Measurements from ENCODE around the gene RICTOR.

Gene RICTOR

DNA sequence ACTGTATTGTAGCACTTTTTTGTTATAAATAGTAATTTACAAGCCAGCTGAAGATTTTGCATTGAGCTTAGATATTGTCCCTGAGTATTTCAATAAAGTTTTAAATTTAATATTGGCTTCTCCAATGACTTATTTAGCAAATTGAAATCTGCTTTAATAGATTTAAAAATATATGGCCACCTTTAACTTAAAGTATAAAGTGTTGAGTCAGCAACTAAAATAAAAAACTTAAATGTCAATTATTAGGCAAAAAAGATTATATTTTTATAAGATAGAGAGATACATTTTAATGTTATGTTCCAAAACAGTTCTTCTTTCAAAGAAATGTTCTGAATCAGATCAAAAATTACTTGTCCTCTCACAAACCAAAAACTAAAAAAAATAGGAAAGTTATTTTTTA lies 167.7 kb downstream of the RICTOR start:
- Histone ChIP-seq H3K27me3 (ENCODE audit: low read depth, low read length) (no peaks in the 10 kb centered on the region), H3K4me1 (ENCODE audit: control insufficient read depth in 1 of 2, insufficient read depth in 2 of 2, low read length in 2 of 2) (no peaks in the 10 kb centered on the region), H3K27ac (ENCODE audit: low read length) (no peak overlapping the region), H3K9me3 (ENCODE audit: control insufficient read depth in 1 of 2, low read length in 2 of 2) (no peaks in the 10 kb centered on the region), H3K4me3 (ENCODE audit: low read depth in 1 of 2, low read length in 2 of 2) (no peak overlapping the region), H3K36me3 (ENCODE audit: control insufficient read depth in 1 of 2, insufficient read depth in 2 of 2, low read length in 2 of 2) (peaks cover 25 to 57% of the 10 kb centered on the region in 2 donors)

DNA sequence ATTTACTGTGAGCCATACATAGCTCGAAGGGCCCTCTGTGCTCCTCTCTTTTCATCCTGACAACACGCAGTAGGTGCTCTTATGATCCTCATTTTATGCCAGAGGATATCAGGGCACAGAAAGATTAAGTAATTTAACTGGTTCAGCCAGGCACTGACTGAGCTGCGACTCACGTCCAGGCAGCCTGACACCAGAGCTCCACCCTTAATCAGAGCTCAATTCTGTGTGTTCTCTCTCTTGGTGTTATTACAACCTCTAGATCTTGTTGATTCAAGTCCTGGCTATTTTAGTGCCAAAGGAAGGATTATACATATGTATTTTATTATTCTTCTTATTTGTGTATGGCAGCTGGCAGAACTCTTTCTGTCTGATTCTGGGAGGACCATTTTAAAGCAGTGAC lies 168.7 kb downstream of the RICTOR start:
- Histone ChIP-seq H3K4me1 (ENCODE audit: control insufficient read depth in 1 of 2, insufficient read depth in 2 of 2, low read length in 2 of 2) (no peaks in the 10 kb centered on the region), H3K27me3 (ENCODE audit: low read depth, low read length) (no peaks in the 10 kb centered on the region), H3K36me3 (ENCODE audit: control insufficient read depth in 1 of 2, insufficient read depth in 2 of 2, low read length in 2 of 2) (peaks cover 25 to 62% of the 10 kb centered on the region in 2 donors), H3K27ac (ENCODE audit: low read length) (no peak overlapping the region), H3K4me3 (ENCODE audit: low read depth in 1 of 2, low read length in 2 of 2) (no peak overlapping the region), H3K9me3 (ENCODE audit: control insufficient read depth in 1 of 2, low read length in 2 of 2) (no peaks in the 10 kb centered on the region)

DNA sequence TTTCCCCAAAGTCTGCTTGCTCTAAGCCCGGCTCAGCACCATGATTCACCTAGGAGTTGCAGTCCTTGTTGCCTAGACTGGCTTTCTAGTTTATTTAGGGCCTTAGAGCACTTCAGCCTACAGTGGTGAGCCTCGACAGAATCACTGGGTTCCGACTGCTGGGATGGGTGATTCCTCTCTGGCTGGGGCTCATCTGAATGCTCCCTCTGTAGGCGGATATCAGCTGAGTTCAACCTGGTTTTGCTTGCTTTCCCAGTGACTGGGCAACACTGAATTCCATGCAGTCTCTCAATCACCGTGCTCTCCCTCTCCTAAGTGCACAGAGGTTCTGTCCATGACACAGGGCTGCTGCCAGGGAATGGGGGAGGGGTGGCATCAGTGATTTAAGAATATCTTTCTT lies 174.3 kb downstream of the RICTOR start:
- Histone ChIP-seq H3K27me3 (ENCODE audit: low read depth, low read length) (no peaks in the 10 kb centered on the region), H3K36me3 (ENCODE audit: control insufficient read depth in 1 of 2, insufficient read depth in 2 of 2, low read length in 2 of 2) (peaks cover 17 to 37% of the 10 kb centered on the region in 2 donors), H3K4me1 (ENCODE audit: control insufficient read depth in 1 of 2, insufficient read depth in 2 of 2, low read length in 2 of 2) (no peaks in the 10 kb centered on the region), H3K27ac (ENCODE audit: low read length) (no peak overlapping the region), H3K4me3 (ENCODE audit: low read depth in 1 of 2, low read length in 2 of 2) (no peak overlapping the region), H3K9me3 (ENCODE audit: control insufficient read depth in 1 of 2, low read length in 2 of 2) (peaks cover 0 to 11% of the 10 kb centered on the region in 2 donors)

DNA sequence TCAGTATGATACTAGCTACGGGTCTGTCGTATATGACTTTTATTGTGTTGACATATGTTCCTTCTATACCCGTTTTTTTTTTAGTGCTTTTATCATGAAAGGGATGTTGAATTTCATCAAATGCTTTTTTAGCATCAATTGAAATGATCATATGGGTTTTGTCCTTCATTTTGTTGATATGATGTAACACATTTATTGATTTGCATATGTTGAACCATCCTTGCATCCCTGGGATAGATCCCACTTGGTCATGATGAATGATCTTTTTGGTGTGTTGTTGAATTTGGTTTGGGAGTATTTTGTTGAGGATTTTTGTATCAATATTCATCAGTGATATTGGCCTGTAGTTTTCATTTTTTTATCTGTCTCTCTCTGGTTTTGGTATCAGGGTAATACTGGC lies 177.4 kb downstream of the RICTOR start:
- Histone ChIP-seq H3K4me1 (ENCODE audit: control insufficient read depth in 1 of 2, insufficient read depth in 2 of 2, low read length in 2 of 2) (no peaks in the 10 kb centered on the region), H3K4me3 (ENCODE audit: low read depth in 1 of 2, low read length in 2 of 2) (no peak overlapping the region), H3K36me3 (ENCODE audit: control insufficient read depth in 1 of 2, insufficient read depth in 2 of 2, low read length in 2 of 2) (peaks cover 0 to 11% of the 10 kb centered on the region in 2 donors), H3K9me3 (ENCODE audit: control insufficient read depth in 1 of 2, low read length in 2 of 2) (peaks cover 0 to 11% of the 10 kb centered on the region in 2 donors), H3K27me3 (ENCODE audit: low read depth, low read length) (no peaks in the 10 kb centered on the region), H3K27ac (ENCODE audit: low read length) (no peak overlapping the region)

DNA sequence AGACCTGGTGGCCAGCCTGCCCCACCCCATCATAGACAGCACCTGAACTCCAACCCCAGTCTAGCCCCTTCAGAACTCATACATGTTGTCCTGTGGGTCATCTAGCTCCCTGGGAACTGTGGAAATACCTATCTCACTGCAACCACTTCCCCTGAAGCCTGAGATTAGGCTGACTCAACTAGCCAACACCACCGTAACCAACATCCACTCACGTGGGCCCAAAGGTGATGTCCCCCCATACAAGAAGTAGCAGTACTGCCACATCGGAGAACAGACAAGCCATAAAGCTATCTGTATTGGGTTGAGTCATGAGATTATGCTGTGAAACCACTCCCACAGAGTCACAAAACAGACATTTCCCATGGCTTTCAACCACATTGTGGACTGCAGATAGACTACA lies 181.8 kb downstream of the RICTOR start:
- H3K27me3 ChIP-seq (ENCODE audit: low read depth, low read length) = no peaks in the 10 kb centered on the region
- no peak overlapping the region for H3K27ac ChIP-seq (ENCODE audit: low read length)
- peaks cover 0 to 11% of the 10 kb centered on the region in 2 donors for H3K9me3 ChIP-seq (ENCODE audit: control insufficient read depth in 1 of 2, low read length in 2 of 2)
- H3K4me3 ChIP-seq (ENCODE audit: low read depth in 1 of 2, low read length in 2 of 2) = no peak overlapping the region
- H3K4me1 ChIP-seq (ENCODE audit: control insufficient read depth in 1 of 2, insufficient read depth in 2 of 2, low read length in 2 of 2) = no peaks in the 10 kb centered on the region
- H3K36me3 ChIP-seq (ENCODE audit: control insufficient read depth in 1 of 2, insufficient read depth in 2 of 2, low read length in 2 of 2) = peaks cover 0 to 9% of the 10 kb centered on the region in 2 donors

DNA sequence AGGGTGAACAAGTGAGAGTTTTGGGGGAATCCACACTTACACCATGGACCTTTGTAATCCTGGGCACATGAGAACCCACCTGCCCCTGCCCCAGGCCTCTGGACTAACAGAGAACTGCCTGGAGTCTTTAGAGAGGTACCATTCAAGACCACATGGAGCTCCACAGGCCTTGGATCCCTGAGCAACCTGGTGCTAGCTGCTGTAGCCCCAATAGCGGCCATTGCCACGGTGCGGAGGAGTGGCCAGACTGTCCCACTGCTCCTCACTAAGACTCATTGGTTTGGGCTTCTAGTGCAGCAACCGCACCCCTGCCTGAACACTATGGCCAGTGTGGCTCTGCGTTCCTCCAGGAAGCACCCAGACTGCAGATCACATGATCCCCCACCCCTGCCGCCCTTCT lies 182.6 kb downstream of the RICTOR start:
- H3K36me3 ChIP-seq (ENCODE audit: control insufficient read depth in 1 of 2, insufficient read depth in 2 of 2, low read length in 2 of 2) = peaks cover 0 to 6% of the 10 kb centered on the region in 2 donors
- no peak overlapping the region for H3K4me3 ChIP-seq (ENCODE audit: low read depth in 1 of 2, low read length in 2 of 2)
- H3K4me1 ChIP-seq (ENCODE audit: control insufficient read depth in 1 of 2, insufficient read depth in 2 of 2, low read length in 2 of 2) = no peaks in the 10 kb centered on the region
- H3K27me3 ChIP-seq (ENCODE audit: low read depth, low read length) = no peaks in the 10 kb centered on the region
- no peak overlapping the region for H3K27ac ChIP-seq (ENCODE audit: low read length)
- peaks cover 0 to 7% of the 10 kb centered on the region in 2 donors for H3K9me3 ChIP-seq (ENCODE audit: control insufficient read depth in 1 of 2, low read length in 2 of 2)

DNA sequence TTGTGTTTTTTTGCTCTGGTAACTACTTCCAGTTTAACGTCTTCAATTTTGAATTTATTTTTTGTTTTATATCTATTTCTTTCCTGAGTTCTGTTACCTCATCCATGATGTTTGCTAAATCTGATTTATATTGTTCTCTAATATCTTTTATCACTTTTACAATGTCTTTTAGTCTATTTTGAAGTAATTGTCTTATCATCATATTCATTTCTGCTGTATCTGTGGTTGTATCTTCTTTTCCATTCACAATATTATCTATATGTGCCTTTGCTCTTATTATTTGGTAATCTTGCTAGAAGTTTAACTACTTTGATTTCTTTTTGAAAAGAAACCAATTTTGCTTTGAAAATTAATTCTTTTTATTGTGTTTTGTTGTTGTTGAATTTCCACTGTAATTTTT lies 184.8 kb downstream of the RICTOR start:
- H3K4me3 ChIP-seq (ENCODE audit: low read depth in 1 of 2, low read length in 2 of 2) = no peak overlapping the region
- H3K4me1 ChIP-seq (ENCODE audit: control insufficient read depth in 1 of 2, insufficient read depth in 2 of 2, low read length in 2 of 2) = no peaks in the 10 kb centered on the region
- no peaks in the 10 kb centered on the region for H3K27me3 ChIP-seq (ENCODE audit: low read depth, low read length)
- H3K27ac ChIP-seq (ENCODE audit: low read length) = no peak overlapping the region
- H3K36me3 ChIP-seq (ENCODE audit: control insufficient read depth in 1 of 2, insufficient read depth in 2 of 2, low read length in 2 of 2) = peaks cover 15 to 25% of the 10 kb centered on the region in 2 donors
- H3K9me3 ChIP-seq (ENCODE audit: control insufficient read depth in 1 of 2, low read length in 2 of 2) = no peaks in the 10 kb centered on the region

DNA sequence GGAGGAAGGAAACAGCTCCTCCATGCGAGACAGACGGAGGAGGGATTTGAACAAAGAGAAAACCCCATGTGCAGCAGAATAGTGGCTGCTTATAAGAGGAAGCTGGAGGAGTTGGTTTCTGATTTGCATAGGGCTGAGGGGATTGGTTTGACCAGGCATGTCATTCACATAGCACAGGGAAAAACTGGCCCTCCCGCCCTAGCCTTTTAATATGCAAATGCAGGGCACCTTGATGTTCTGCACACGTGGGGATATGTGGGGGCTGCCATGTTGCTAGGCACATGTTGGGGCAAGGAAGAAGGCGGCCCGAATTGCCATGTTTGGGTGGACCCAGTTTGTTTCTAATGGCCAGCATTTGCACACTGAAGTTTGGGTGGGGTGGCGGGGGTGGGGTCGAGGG lies 186.2 kb downstream of the RICTOR start:
- Histone ChIP-seq H3K27me3 (ENCODE audit: low read depth, low read length) (no peaks in the 10 kb centered on the region), H3K36me3 (ENCODE audit: control insufficient read depth in 1 of 2, insufficient read depth in 2 of 2, low read length in 2 of 2) (peaks cover 22 to 38% of the 10 kb centered on the region in 2 donors), H3K9me3 (ENCODE audit: control insufficient read depth in 1 of 2, low read length in 2 of 2) (no peaks in the 10 kb centered on the region), H3K27ac (ENCODE audit: low read length) (no peak overlapping the region), H3K4me1 (ENCODE audit: control insufficient read depth in 1 of 2, insufficient read depth in 2 of 2, low read length in 2 of 2) (no peaks in the 10 kb centered on the region), H3K4me3 (ENCODE audit: low read depth in 1 of 2, low read length in 2 of 2) (no peak overlapping the region)

Measured in muscle layer of duodenum (tissue), 2 donors.